HepG2 (cell line): ENCODE measurements around the gene VEGFB.

Experiments used
- ATF7 ChIP-seq, 2 experiments: fragments of 450-650 bp in 1 of 2; sonication (generic) in 1 of 2; formaldehyde crosslinking in 1 of 2; IDR thresholded peaks; 2 replicates each; pipeline versions ENCODE4 v1.4.0 to v1.6.1; 2016 to 2020; ENCODE audit warnings: antibody characterized with exemption in 1 of 2, mild to moderate bottlenecking in 1 of 2, missing genetic modification reagents in 1 of 2
- KDM3A ChIP-seq: IDR thresholded peaks from 2 replicates; pipeline ENCODE4 v1.6.1; 2018; ENCODE audit warnings: low read depth, missing compliant biosample characterization
- POLR2A ChIP-seq, 2 experiments: IDR thresholded peaks; 2 replicates each; pipeline ENCODE4 v1.6.1; 2011; ENCODE audit warnings: low read depth in 2 of 2, low read length in 2 of 2, mild to moderate bottlenecking in 1 of 2, moderate library complexity in 1 of 2; ENCODE audit not compliant: insufficient read depth in 1 of 2
- SNRNP70 ChIP-seq: fragments of 200-400 bp; formaldehyde crosslinking; IDR thresholded peaks from 2 replicates; pipeline ENCODE4 v1.6.1; 2017; ENCODE audit warnings: mild to moderate bottlenecking, low read depth, low read length, moderate library complexity
- ZNF121 ChIP-seq: sonication (generic); formaldehyde crosslinking; IDR thresholded peaks from 2 replicates; pipeline ENCODE4 v1.5.0; 2020; ENCODE audit warnings: mild to moderate bottlenecking, missing genetic modification reagents
- ZNF468 ChIP-seq: sonication (generic); formaldehyde crosslinking; IDR thresholded peaks from 2 replicates; pipeline ENCODE4 v1.8.0; 2022; ENCODE audit warnings: mild to moderate bottlenecking, moderate library complexity, missing genetic modification reagents

- TF ChIP-seq ATF7 (IDR thresholded peaks at IDR 0.05) (no peak), ATF7 (CRISPR knock-in tag; IDR thresholded peaks at IDR 0.05) (no peak), POLR2A (IDR thresholded peaks at IDR 0.05; ENCODE audit: insufficient read depth in 1 of 2, low read depth in 2 of 2, low read length in 2 of 2) (no peak), KDM3A (no peak), ZNF468 (no peak), SNRNP70 (no peak), ZNF121 (CRISPR knock-in tag) (no peak)
Observed at GRCh38 chr11:64268025-64268892, 33.9 kb downstream of the VEGFB start.
